AG04449 (cell line): ENCODE measurements around the gene STT3B.

Experiments
- CTCF ChIA-PET: fragments of 350-600 bp; formaldehyde crosslinking; extraction: SDS; loops from one replicate; lab custom pipeline; 2021; ENCODE audit warnings: antibody characterized with exemption; lab: Yijun Ruan, JAX
- POLR2A ChIA-PET: fragments of 400-600, 350-600 bp; formaldehyde crosslinking; extraction: SDS; loops from one replicate; lab custom pipeline; 2020; ENCODE audit warnings: antibody characterized with exemption, inconsistent platforms; lab: Yijun Ruan, JAX
- DNase-seq: peaks from one replicate; pipeline ENCODE4 v3.0.0-alpha.2; 2010; ENCODE audit warnings: low read depth, low spot score
- H3K4me3 ChIP-seq: 2 replicates; pipeline ENCODE4 v1.5.1; 2011; ENCODE audit warnings: low read depth, mild to moderate bottlenecking, control low read depth, low read length
- TF ChIP-seq, protein P1 (sequence below): IDR thresholded peaks from one replicate; pipeline ENCODE4 v1.5.1; 2011; ENCODE audit warnings: mild to moderate bottlenecking, moderate library complexity, low read length, control low read depth, inconsistent platforms; ENCODE audit not compliant: insufficient read depth; ENCODE audit errors: missing control alignments

The STT3B gene

DNA sequence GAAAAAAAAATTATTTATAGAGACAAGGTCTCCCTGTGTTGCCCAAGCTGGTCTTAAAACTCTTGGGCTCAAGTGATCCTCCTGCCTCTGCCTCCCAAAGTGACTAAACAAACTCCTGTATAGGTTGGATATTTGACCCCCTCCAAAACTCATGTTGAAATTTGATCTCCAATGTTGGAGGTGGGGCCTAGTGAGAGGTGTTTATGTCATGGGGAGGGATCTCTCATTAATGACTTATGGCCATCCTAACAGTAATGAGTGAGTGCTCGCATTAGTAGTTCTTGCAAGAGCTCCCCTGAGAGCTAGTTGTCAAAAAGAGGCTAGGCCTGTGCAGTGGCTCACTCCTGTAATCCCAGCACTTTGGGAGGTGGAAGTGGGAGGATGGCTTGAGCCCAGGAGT is 141.2 kb downstream of the STT3B start:
- ChIA-PET CTCF (no interaction called here), POLR2A (no interaction called here)
- no peak for DNase-seq
- TF ChIP-seq, protein P1, sequence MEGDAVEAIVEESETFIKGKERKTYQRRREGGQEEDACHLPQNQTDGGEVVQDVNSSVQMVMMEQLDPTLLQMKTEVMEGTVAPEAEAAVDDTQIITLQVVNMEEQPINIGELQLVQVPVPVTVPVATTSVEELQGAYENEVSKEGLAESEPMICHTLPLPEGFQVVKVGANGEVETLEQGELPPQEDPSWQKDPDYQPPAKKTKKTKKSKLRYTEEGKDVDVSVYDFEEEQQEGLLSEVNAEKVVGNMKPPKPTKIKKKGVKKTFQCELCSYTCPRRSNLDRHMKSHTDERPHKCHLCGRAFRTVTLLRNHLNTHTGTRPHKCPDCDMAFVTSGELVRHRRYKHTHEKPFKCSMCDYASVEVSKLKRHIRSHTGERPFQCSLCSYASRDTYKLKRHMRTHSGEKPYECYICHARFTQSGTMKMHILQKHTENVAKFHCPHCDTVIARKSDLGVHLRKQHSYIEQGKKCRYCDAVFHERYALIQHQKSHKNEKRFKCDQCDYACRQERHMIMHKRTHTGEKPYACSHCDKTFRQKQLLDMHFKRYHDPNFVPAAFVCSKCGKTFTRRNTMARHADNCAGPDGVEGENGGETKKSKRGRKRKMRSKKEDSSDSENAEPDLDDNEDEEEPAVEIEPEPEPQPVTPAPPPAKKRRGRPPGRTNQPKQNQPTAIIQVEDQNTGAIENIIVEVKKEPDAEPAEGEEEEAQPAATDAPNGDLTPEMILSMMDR, result no peak
- no peak overlapping the region for H3K4me3 ChIP-seq

DNA sequence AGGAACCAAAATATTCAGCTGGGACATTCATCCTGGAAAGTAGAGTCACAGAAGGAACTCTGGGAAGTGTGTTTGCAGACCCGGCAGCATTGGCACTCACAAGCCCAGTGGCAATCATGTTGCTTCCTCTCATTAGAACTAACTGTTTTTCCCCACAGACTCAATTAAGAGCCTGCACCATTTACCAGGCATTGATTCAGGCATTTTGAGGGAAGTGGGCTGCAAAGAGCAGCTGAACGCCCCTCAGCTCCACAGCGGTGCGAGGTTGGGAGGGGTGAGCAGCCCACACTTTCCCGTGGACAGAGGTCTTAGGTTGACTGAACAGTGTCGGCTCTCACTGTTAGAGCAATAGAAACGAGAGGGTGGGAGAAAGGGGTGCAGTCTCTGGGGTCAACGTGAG is 143.8 kb downstream of the STT3B start:
- CTCF ChIA-PET, result no interaction called here
- TF ChIP-seq, protein P1, result no peak
- POLR2A ChIA-PET, result no interaction called here
- no peak overlapping the region for H3K4me3 ChIP-seq
- no peak for DNase-seq

DNA sequence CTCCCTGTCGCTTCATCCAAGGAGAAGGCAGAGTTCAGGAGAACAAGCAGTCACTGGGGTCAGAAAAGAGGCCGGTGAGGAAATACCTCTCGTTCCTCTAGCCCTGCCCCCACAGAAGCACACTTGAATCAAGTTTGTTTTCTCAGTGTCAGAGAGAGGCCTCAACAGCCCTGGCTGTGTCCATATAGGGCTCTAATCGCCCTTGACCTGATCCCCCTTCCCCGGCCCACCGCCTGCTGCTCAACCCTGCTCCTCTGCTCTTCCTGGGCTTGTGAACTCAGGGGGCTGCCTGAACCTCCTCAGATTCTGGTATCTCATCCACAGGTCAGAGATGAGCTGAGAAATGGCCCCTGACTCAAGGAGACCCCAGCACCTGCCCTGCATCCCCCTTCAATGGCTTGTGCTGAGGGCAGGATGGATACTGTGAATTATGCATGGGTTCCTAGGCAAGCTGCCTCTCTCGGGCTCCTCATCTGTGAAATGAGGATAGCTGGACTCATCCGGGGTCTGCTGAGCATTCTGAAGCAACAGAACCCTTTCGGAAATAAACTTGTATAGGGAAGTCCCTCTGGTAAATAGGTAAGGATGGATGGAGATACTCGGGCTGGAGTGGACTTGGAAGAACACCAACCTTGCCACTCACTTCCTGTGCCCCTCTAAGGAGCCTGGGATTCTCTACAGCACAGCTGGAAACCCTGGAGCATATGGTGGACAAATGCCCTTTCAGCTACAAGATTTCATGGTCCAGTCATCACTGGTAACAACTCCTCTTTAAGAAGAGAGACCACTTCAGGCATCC is 147.5 kb downstream of the STT3B start:
- TF ChIP-seq, protein P1, result no peak
- DNase-seq, result no peak
- POLR2A ChIA-PET, result no interaction called here
- CTCF ChIA-PET, result no interaction called here
- no peak overlapping the region for H3K4me3 ChIP-seq
